K562 (cell line): ENCODE measurements around the gene SIT1. TPM values are rescaled to one million over a fixed set of nuclear protein-coding genes. Genes with fewer than 3 reads are reported as not detected.
A peak's percentile ranks its signal among the peaks of the same experiment; 100 is the strongest.

ENCODE experiments used
- ARID3B ChIP-seq: fragments of 250-450 bp; sonication (Bioruptor Pico); IDR thresholded peaks from 2 replicates; pipeline ENCODE4 v1.4.0; 2020; ENCODE audit warnings: borderline replicate concordance
- CBX5 ChIP-seq: IDR thresholded peaks from 2 replicates; pipeline ENCODE4 v1.6.1; 2014; ENCODE audit warnings: low read depth, borderline replicate concordance
- CREBBP ChIP-seq: IDR thresholded peaks from one replicate; pipeline ENCODE4 v1.6.1; 2012; ENCODE audit warnings: low read depth, mild to moderate bottlenecking, control low read depth, inconsistent platforms, low read length
- E4F1 ChIP-seq: fragments of 250-450 bp; sonication (Bioruptor Pico); IDR thresholded peaks from 2 replicates; pipeline ENCODE4 v1.5.0; 2021; ENCODE audit warnings: mild to moderate bottlenecking, borderline replicate concordance
- EZH2 ChIP-seq: IDR thresholded peaks from 2 replicates; pipeline ENCODE4 v1.6.1; 2012; ENCODE audit warnings: low read depth, mild to moderate bottlenecking, inconsistent platforms, low read length, borderline replicate concordance
- GATAD2A ChIP-seq: fragments of 450-650 bp; IDR thresholded peaks from 2 replicates; pipeline ENCODE4 v1.6.1; 2017
- IFI16 ChIP-seq: fragments of 250-450 bp; sonication (Bioruptor Pico); IDR thresholded peaks from 2 replicates; pipeline ENCODE4 v2.1.2; 2022; ENCODE audit warnings: mild to moderate bottlenecking, inconsistent platforms
- KDM5B ChIP-seq: fragments of 200-600 bp; sonication (generic); IDR thresholded peaks from 2 replicates; pipeline ENCODE4 v1.6.1; 2012; ENCODE audit warnings: low read depth, mild to moderate bottlenecking, moderate library complexity, low read length, control low read depth, inconsistent platforms; ENCODE audit not compliant: insufficient replicate concordance
- MTA2 ChIP-seq: fragments of 450-650 bp; IDR thresholded peaks from 2 replicates; pipeline ENCODE4 v1.6.1; 2016; ENCODE audit warnings: low read depth
- NRF1 ChIP-seq, 2 experiments: fragments of 450-650 bp; IDR thresholded peaks in 1 of 2; conservative IDR thresholded peaks in 1 of 2; 2 replicates each; pipeline ENCODE4 v1.6.1; 2014; ENCODE audit warnings: mild to moderate bottlenecking in 2 of 2
- RAD51 ChIP-seq: fragments of 450-650 bp; IDR thresholded peaks from 2 replicates; pipeline ENCODE4 v1.7.1; 2016; ENCODE audit warnings: low read depth, mild to moderate bottlenecking, borderline replicate concordance
- SFPQ ChIP-seq: fragments of 200-400 bp; formaldehyde crosslinking; IDR thresholded peaks from 2 replicates; pipeline ENCODE4 v1.6.1; 2017; ENCODE audit warnings: mild to moderate bottlenecking, low read depth, low read length, moderate library complexity
- SOX6 ChIP-seq: fragments of 450-650 bp; IDR thresholded peaks from 2 replicates; pipeline ENCODE4 v1.6.1; 2014; ENCODE audit warnings: mild to moderate bottlenecking
- ZNF124 ChIP-seq: sonication (generic); formaldehyde crosslinking; IDR thresholded peaks from 2 replicates; pipeline ENCODE4 v1.8.1; 2022; ENCODE audit warnings: missing genetic modification reagents
- polyA plus RNA-seq, 8 experiments: library from polyadenylated mRNA; depleted of rRNA in 4 of 8; stranded (reverse) in 5 of 8; unstranded in 3 of 8; fragments of >200 nt; fragmentation: Nextera tagmentation in 2 of 8; fragmentation: Illumina TruSeq in 1 of 8; extraction: Ambion mirVana in 2 of 8; extraction: Trizol in 1 of 8; gene quantifications; 2 replicates each; pipeline versions ENCODE4 v1.2.1 to v1.2.3, GENCODE V29; 2011 to 2014; ENCODE audit warnings: inconsistent platforms in 1 of 8, missing spikeins in 1 of 8
- total RNA-seq, 7 experiments: library from RNA; depleted of rRNA in 6 of 7; stranded (reverse); fragments of >200 nt in 6 of 7; fragmentation: Illumina TruSeq in 2 of 7; extraction: Trizol in 2 of 7; gene quantifications; 2 replicates each; pipeline versions ENCODE4 v1.2.1 to v1.2.3, GENCODE V29; 2011 to 2021; ENCODE audit warnings: low replicate concordance in 1 of 7
- TF ChIP-seq, protein P1 (sequence below): IDR thresholded peaks from 2 replicates; pipeline ENCODE4 v1.6.1; 2011; ENCODE audit not compliant: insufficient read length; ENCODE audit errors: extremely low read depth
- TF ChIP-seq, protein P2 (sequence below): fragments of 250-450 bp; sonication (Bioruptor Pico); IDR thresholded peaks from 2 replicates; pipeline ENCODE4 v1.8.0; 2022; ENCODE audit warnings: moderate library complexity, mild to moderate bottlenecking, inconsistent platforms

The SIT1 gene
- total and polyA plus RNA-seq, 9 of the 15 experiments (the other 6 are each of a cell fraction or from before 2014, with no cell fraction given), result not detected

DNA sequence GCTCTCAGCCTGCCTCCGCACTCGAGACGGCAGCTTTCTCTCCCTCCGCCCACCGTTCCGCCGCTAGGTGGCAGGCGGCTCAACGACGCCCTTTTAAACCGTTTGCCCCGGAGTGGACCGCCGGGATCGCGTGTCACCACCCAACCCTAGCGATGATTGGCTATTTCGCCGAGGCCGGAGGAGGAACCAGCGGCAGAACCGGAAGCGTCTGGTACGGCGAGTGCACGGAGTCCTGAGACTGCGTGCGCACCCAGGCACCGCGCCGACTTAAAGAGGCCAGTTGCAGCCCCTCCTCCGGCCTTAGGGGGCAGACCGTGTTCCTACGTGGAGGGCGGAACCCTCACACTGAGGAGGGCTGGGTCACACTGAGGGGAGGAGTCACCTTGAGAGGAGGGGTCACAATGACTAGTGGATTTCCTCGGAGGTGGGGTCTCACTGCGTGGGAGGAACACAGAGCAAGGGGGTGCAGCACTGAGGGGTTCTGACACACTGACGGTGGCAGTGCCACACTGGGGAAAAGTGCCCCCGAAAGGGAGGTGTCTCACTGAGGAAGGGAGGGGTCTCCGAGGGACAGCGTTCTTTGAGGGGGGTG lies 46.6 kb downstream of the SIT1 start (continued):
- TF ChIP-seq SFPQ (no peak), NRF1 (conservative IDR thresholded peaks at IDR 0.05 in 1 of 2, IDR thresholded peaks at IDR 0.05 in 1 of 2) (peak; percentile 96 to 97), RAD51 (no peak; the same call in 1 of the 2 replicates), GATAD2A (peak; percentile 65; the same call in 1 of the 2 replicates), IFI16 (CRISPR knock-in tag) (no peak), SOX6 (no peak), MTA2 (no peak), KDM5B (no peak), EZH2 (no peak), E4F1 (CRISPR knock-in tag) (no peak), ZNF124 (CRISPR knock-in tag) (no peak), ARID3B (CRISPR knock-in tag) (no peak), CREBBP (no peak), CBX5 (no peak)
- TF ChIP-seq, protein P1, sequence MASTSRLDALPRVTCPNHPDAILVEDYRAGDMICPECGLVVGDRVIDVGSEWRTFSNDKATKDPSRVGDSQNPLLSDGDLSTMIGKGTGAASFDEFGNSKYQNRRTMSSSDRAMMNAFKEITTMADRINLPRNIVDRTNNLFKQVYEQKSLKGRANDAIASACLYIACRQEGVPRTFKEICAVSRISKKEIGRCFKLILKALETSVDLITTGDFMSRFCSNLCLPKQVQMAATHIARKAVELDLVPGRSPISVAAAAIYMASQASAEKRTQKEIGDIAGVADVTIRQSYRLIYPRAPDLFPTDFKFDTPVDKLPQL, result no peak
- TF ChIP-seq, protein P2, sequence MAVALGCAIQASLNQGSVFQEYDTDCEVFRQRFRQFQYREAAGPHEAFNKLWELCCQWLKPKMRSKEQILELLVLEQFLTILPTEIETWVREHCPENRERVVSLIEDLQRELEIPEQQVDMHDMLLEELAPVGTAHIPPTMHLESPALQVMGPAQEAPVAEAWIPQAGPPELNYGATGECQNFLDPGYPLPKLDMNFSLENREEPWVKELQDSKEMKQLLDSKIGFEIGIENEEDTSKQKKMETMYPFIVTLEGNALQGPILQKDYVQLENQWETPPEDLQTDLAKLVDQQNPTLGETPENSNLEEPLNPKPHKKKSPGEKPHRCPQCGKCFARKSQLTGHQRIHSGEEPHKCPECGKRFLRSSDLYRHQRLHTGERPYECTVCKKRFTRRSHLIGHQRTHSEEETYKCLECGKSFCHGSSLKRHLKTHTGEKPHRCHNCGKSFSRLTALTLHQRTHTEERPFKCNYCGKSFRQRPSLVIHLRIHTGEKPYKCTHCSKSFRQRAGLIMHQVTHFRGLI (CRISPR knock-in tag), result no peak
